ENCODE results near the gene PSME3IP1. TPM values are rescaled to one million over a fixed set of nuclear protein-coding genes. Genes with fewer than 3 reads are reported as not detected.

PSME3IP1 gene, protein sequence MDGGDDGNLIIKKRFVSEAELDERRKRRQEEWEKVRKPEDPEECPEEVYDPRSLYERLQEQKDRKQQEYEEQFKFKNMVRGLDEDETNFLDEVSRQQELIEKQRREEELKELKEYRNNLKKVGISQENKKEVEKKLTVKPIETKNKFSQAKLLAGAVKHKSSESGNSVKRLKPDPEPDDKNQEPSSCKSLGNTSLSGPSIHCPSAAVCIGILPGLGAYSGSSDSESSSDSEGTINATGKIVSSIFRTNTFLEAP
- 59.3 and 71.2 TPM in 2 replicates for total RNA-seq

DNA sequence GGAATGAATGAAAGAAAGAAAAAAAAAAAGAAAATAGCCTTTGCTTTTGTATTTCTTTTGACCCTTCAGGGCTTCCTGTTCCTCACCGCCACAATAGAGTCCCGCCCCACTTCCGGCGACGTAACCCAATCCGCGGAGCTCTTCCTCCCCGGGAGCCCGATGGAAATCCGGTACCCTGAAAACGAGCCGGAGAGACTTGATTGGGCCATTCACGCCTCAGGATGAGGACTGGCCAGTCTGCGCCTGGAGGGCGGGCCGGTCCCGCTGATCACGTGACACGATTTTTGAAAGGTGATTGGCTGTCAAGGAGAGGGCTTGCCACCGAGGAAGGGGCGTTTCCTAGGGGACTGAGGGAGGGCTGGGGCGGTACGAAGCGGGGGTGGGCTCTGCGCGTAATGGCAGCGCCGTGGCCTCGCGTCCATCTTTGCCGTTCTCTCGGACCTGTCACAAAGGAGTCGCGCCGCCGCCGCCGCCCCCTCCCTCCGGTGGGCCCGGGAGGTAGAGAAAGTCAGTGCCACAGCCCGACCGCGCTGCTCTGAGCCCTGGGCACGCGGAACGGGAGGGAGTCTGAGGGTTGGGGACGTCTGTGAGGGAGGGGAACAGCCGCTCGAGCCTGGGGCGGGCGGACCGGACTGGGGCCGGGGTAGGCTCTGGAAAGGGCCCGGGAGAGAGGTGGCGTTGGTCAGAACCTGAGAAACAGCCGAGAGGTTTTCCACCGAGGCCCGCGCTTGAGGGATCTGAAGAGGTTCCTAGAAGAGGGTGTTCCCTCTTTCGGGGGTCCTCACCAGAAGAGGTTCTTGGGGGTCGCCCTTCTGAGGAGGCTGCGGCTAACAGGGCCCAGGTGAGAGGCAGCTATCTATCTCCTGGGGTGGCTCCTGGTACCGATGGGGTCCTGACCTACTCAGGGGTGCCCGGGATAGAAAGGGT lies at the start of gene PSME3IP1, which contains the start of gene RSPRY1:
PSME3IP1 (minus strand) TSS at position 95 of the 927 bp plus-strand sequence. CDS start 12,185 bp downstream, outside the sequence.
RSPRY1 (plus strand) TSS at position 385 of the 927 bp plus-strand sequence. CDS start 18,330 bp downstream, outside the sequence.
- TF ChIP-seq, protein P1, sequence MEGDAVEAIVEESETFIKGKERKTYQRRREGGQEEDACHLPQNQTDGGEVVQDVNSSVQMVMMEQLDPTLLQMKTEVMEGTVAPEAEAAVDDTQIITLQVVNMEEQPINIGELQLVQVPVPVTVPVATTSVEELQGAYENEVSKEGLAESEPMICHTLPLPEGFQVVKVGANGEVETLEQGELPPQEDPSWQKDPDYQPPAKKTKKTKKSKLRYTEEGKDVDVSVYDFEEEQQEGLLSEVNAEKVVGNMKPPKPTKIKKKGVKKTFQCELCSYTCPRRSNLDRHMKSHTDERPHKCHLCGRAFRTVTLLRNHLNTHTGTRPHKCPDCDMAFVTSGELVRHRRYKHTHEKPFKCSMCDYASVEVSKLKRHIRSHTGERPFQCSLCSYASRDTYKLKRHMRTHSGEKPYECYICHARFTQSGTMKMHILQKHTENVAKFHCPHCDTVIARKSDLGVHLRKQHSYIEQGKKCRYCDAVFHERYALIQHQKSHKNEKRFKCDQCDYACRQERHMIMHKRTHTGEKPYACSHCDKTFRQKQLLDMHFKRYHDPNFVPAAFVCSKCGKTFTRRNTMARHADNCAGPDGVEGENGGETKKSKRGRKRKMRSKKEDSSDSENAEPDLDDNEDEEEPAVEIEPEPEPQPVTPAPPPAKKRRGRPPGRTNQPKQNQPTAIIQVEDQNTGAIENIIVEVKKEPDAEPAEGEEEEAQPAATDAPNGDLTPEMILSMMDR (IDR thresholded peaks at IDR 0.05; ENCODE audit: insufficient read depth, low read depth, low read length): no peak
- peak within 1 kb of the TSS; percentile 79 for H3K4me3 ChIP-seq (ENCODE audit: low read depth, low read length)
- DNase-seq (ENCODE audit: low read depth): peak; percentile 100

DNA sequence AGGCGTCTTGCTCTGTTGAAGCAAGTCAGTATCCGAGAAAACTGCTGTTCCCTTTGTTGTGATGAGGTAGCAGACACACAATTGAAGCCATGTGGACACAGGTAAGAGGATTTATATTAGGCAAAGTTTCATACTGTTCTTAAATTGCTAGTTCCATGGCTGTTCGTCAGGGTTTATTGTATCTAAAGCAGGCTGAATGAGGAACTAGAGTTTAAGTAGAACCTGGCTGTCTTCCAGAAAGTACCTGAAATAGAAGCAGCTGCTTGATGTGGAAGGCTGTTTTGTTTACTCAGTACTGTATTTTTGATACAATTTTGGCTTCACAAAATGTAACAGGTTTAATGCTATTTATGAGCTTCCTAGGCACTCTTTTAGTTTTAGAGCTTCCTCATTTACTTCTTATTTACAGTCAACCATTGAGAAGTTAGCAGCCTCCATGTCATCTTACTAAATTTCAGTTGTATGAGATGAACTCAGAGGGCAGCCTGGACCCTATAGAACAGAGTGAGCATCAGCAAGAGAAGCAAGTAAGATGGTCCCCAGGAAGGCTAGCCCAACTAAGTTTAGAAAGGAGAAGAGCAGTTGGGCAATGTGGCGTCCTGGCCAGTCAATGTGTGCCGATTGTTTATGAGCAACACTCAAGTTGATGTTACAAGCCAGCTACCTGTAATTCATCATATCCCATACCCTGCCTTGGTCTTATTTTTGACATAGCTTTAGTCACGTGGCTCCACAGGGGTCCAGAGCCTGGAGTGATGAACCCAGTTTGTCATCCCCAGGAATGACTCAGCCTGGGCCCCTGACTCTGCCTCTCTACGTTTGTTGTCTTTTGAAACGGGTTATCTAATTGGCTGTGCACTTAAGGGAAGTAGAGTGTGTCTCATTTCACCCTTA lies 49.5 kb upstream of the PSME3IP1 start:
- TF ChIP-seq, protein P1 (IDR thresholded peaks at IDR 0.05; ENCODE audit: insufficient read depth, low read depth, low read length): no peak
- DNase-seq (ENCODE audit: low read depth): peak; percentile 43
- H3K4me3 ChIP-seq (ENCODE audit: low read depth, low read length): no peak overlapping the region

DNA sequence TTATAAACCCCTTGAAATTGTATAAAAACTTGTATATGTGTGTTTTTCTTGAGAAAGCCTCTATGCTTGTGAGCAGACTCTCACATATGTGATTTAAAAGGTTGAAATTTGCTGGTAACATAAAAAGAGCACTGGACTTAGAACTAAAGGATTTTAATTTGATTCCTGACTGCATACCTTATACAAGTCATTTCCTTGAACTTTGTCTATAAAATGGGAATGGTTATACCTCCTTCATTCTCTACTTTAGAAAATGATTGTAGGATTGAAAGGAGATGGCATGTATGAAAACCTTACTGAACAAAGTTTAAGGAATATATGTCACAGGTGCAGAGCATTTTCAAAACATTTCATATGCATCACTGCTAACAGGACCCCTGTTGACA lies 48.9 kb upstream of the PSME3IP1 start:
- no peak for DNase-seq (ENCODE audit: low read depth)
- no peak overlapping the region for H3K4me3 ChIP-seq (ENCODE audit: low read depth, low read length)
- TF ChIP-seq, protein P1 (IDR thresholded peaks at IDR 0.05; ENCODE audit: insufficient read depth, low read depth, low read length): no peak

DNA sequence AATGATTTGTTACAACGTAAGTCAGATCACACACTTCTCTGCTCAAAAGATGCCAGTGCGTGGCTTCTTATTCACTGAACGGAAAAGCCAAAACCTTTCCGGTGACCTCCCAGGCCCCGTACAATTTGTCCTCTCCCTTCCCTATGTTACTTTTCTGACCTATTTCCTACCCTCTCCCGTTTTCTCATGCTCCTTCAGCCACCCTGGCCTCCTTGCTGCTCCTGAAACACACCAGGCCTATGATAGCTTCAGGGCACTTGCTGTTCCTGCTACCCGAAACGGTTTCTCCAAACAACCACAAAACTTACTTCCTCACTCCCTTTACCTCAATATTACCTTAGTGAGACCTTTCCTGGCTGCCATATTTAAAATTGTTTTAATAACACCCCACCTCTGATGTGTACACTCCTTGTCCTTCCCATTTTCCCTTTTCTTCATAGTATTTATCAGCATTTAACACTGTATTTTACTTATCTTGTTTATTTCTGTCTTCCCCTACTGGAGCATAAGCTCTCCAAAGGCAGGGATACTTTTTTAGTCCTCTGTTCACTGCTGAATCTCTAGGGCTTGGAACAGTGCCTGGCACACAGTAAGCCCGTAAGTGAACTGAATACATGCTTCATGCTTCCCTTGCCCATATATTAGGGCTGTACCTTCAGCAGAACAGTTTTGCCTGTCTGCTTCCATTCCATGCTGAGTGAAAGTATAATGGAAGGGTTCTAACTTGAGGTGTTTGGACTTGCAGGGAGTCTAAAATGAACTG lies 48.3 kb upstream of the PSME3IP1 start:
- TF ChIP-seq, protein P1 (IDR thresholded peaks at IDR 0.05; ENCODE audit: insufficient read depth, low read depth, low read length): no peak
- DNase-seq (ENCODE audit: low read depth): no peak

DNA sequence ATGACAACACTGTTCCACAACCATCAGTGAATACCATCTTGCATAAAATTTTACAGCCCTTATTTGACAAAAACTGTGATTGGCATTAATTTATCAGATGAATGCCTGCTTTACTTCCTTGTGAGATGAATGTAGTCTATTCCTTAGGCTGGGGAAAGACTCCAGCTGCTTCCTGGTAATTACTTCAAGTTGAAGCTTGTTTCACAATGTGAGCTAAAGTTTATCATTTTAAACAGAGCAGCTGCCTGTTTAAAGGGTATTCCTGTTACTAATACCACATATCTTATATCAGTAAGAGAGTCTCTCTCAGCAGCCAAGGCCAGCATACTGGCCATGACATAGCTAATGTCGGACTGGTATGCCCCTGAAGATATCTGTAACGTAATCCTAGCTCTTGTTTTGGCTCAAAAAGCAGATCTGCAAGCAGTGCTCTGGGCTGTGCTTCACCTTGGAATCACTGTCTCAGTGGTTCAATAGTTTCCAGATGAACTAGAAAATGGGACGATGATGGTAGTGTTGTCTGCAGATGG lies 46.0 kb upstream of the PSME3IP1 start:
- peak; percentile 51 for DNase-seq (ENCODE audit: low read depth)
- H3K4me3 ChIP-seq (ENCODE audit: low read depth, low read length): no peak overlapping the region
- TF ChIP-seq, protein P1 (IDR thresholded peaks at IDR 0.05; ENCODE audit: insufficient read depth, low read depth, low read length): no peak

More for the DNA sequence above, 48.3 kb upstream of the PSME3IP1 start:
- no peak overlapping the region for H3K4me3 ChIP-seq (ENCODE audit: low read depth, low read length)
